HG03095 (cell line): Measurements from ENCODE around the gene CTSF.
A peak's percentile ranks its signal among the peaks of the same experiment; 100 is the strongest.
"Not testable (repeated sequence)": the region's sequence is repeated elsewhere in the genome, so short reads cannot be mapped to it uniquely, and the experiment has no call there.

Experiments used
- ATAC-seq: cut with Tn5 transposase; IDR thresholded peaks from one replicate; pipeline ENCODE4 v1.9.1; 2021; ENCODE audit warnings: moderate library complexity; ENCODE audit not compliant: unreplicated experiment

CTSF gene

GRCh38 chr11:66559866-66560676 lies 8.3 kb downstream of the CTSF start:
- no peak for ATAC-seq

- ATAC-seq = no peak
Observed at GRCh38 chr11:66559142-66559865, 9.1 kb downstream of the CTSF start.

- ATAC-seq = no peak
Observed at GRCh38 chr11:66557733-66558326, 10.6 kb downstream of the CTSF start.

- no peak for ATAC-seq
Observed at GRCh38 chr11:66556086-66556485, 12.3 kb downstream of the CTSF start.

GRCh38 chr11:66555416-66555815 lies 13.0 kb downstream of the CTSF start:
- no peak for ATAC-seq

- no peak for ATAC-seq
Observed at GRCh38 chr11:66554602-66555001, 13.8 kb downstream of the CTSF start.

GRCh38 chr11:66550887-66551286 lies 17.5 kb downstream of the CTSF start:
- no peak for ATAC-seq

GRCh38 chr11:66549696-66550095 lies 18.7 kb downstream of the CTSF start:
- ATAC-seq = no peak

- no peak for ATAC-seq
Observed at GRCh38 chr11:66548774-66549630, 19.4 kb downstream of the CTSF start.

GRCh38 chr11:66548041-66548440 lies 20.4 kb downstream of the CTSF start:
- ATAC-seq = no peak

- no peak for ATAC-seq
Observed at GRCh38 chr11:66547662-66548009, 20.8 kb downstream of the CTSF start.

- ATAC-seq = no peak
Observed at GRCh38 chr11:66546966-66547661, 21.3 kb downstream of the CTSF start.

GRCh38 chr11:66546368-66546965 lies 21.9 kb downstream of the CTSF start, which contains the start of gene ACTN3:
ACTN3 (plus strand) TSS chr11:66546903; CDS start chr11:66546938, 35 bp downstream.
- no peak for ATAC-seq

GRCh38 chr11:66545701-66546367 lies 22.6 kb downstream of the CTSF start, which contains the start of gene ZDHHC24:
ZDHHC24 (minus strand) TSS chr11:66546048; CDS start chr11:66546003, 45 bp downstream.
- ATAC-seq = peak; percentile 81

GRCh38 chr11:66544952-66545351 lies 23.5 kb downstream of the CTSF start:
- ATAC-seq = not testable (repeated sequence)

- ATAC-seq = no peak
Observed at GRCh38 chr11:66543263-66544107, 24.9 kb downstream of the CTSF start.

- no peak for ATAC-seq
Observed at GRCh38 chr11:66542362-66542761, 26.0 kb downstream of the CTSF start.

GRCh38 chr11:66541892-66542291 lies 26.5 kb downstream of the CTSF start:
- no peak for ATAC-seq
